Colon (tissue), 2 donors: ENCODE measurements around the gene C20orf202.
"Not testable (repeated sequence)": the region's sequence is repeated elsewhere in the genome, so short reads cannot be mapped to it uniquely, and the experiment has no call there.

Experiments used
- FAIRE-seq: peaks from 2 replicates; lab custom pipeline; 2012; peaks lifted over from hg19 to GRCh38; lab: Jason Lieb, UNC
- donor health status: control.
- donor health status: control.

Gene C20orf202

DNA sequence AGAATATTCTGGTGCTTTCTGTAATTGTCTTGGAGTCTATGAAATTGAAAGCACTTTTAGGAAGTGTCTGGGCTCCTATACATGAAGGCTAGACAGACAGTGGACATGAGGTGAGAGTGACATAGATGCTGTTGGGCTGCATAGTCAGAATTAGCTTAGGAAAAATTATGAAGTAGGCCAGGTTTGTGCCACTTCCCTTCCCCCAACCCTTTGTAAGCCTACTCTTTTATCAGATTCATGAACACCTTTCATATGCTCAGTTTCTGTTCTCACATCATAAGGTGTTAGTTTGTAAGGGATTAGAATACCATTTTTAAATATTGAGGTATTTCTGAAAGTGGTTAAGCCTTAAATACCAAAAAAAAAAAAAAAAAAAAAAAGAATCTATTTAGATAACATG lies 44.4 kb downstream of the C20orf202 start:
- FAIRE-seq, result no peak

DNA sequence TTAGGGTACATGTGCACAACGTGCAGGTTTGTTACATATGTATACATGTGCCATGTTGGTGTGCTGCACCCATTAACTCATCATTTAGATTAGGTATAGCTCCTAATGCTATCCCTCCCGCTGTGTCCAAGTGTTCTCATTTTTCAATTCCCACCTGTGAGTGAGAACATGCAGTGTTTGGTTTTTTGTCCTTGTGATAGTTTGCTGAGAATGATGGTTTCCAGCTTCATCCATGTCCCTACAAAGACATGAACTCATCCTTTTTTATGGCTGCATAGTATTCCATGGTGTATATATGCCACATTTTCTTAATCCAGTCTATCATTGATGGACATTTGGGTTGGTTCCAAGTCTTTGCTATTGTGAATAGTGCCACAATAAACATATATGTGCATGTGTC lies 47.0 kb downstream of the C20orf202 start:
- FAIRE-seq, result not testable (repeated sequence)

DNA sequence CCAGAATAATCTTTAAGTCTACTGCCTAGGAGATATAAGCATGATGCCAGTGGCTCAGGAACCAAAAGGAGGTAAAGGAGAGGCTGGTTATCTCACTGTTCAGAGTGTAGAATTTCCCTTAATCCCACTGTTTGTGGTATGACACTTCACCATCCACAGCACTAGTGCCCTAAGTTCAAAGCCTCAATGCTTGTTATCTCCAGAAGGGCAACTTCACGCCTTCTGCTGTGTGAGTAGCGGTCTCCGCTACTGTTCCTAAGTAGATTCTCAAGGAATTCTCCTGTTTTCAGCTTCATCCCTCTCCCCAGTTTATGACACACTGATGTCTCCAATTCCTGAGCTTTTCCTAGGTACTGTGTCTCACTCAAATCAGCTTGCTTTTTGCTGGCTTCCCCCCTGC lies 49.2 kb downstream of the C20orf202 start:
- FAIRE-seq, result no peak

DNA sequence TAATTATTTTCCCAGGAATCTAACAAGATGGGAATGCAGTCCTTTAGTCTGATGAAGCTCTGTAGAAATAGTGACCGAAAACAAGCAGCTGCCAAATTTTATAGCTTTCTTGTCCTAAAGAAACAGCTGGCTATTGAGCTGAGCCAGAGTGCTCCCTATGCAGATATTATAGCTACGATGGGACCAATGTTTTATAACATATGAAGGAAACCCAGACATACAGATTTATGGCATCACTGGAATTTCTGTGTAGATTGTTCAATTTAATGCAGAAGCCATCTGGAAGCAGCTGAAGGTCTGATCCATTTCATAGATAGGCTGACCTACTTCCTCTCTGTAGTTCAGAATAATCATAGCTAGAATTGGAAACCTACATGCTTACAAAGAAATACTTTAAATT lies 51.0 kb downstream of the C20orf202 start:
- FAIRE-seq, result no peak

DNA sequence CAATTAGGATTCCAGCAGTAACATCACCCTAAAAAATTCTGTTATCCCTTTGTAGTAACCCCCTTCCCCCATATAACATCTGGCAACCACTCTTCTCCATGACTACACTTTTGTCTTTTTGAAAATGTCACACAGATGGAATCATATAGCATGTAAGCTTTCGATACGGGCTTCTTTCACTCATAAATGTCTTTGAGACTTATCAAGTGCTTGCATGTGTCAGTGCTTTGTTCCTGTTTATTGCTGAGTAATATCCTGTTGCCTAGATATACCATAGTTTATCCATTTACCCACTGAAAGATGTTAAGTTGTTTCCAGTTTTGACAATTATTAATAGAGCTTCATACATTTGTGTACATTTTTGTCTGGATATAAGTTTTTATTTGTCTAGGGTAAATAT lies 52.4 kb downstream of the C20orf202 start:
- FAIRE-seq, result no peak
